ENCODE results near the gene FGB.

Gene FGB

DNA sequence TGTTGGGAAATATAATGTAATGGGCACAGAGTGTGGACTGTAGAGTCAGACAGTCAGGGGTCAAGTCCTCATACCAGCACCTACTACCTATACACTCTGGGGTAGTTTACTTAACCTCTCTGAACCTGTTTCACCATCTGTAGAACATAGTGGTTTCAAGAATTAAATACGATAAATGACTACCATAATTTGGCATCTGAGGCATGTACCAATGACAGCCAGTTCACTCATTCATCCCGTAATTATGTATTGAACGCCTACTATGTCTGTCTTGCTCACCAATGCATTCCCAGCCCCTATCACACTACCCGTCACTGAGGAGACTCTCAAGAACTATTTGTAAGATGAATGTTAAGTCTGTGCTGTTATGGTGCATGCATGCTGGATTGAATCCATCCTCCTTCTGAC is 2.0 kb upstream of the FGB start:
- H3K4me3 ChIP-seq (ENCODE audit: low read length): no peak overlapping the region
- H3K9me2 ChIP-seq (replicated peaks; ENCODE audit: insufficient read depth, low read length): no peaks in the 10 kb centered on the region
- H3K79me2 ChIP-seq (ENCODE audit: low read length): no peaks in the 10 kb centered on the region
- H3K9me3 ChIP-seq (replicated peaks; ENCODE audit: insufficient read depth, low read length): no peaks in the 10 kb centered on the region
- TF ChIP-seq EZH2 (optimal IDR thresholded peaks at IDR 0.05; ENCODE audit: low read depth, low read length) (no peak), EZH2phosphoT487 (IDR thresholded peaks at IDR 0.05; ENCODE audit: low read length) (no peak)
- TF ChIP-seq, protein P1, sequence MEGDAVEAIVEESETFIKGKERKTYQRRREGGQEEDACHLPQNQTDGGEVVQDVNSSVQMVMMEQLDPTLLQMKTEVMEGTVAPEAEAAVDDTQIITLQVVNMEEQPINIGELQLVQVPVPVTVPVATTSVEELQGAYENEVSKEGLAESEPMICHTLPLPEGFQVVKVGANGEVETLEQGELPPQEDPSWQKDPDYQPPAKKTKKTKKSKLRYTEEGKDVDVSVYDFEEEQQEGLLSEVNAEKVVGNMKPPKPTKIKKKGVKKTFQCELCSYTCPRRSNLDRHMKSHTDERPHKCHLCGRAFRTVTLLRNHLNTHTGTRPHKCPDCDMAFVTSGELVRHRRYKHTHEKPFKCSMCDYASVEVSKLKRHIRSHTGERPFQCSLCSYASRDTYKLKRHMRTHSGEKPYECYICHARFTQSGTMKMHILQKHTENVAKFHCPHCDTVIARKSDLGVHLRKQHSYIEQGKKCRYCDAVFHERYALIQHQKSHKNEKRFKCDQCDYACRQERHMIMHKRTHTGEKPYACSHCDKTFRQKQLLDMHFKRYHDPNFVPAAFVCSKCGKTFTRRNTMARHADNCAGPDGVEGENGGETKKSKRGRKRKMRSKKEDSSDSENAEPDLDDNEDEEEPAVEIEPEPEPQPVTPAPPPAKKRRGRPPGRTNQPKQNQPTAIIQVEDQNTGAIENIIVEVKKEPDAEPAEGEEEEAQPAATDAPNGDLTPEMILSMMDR (IDR thresholded peaks at IDR 0.05; ENCODE audit: low read length): no peak
- H3K4me2 ChIP-seq (ENCODE audit: low read depth, low read length): no peak overlapping the region
- no peak overlapping the region for H2AFZ ChIP-seq (ENCODE audit: low read length)
- H3K4me1 ChIP-seq (ENCODE audit: low read length): no peaks in the 10 kb centered on the region
- no peaks in the 10 kb centered on the region for H3K27me3 ChIP-seq (replicated peaks; ENCODE audit: insufficient read depth, low read length)
- H3K36me3 ChIP-seq (replicated peaks; ENCODE audit: insufficient read depth, low read length): no peaks in the 10 kb centered on the region
- no peak overlapping the region for H3K27ac ChIP-seq (ENCODE audit: low read length)
- no peaks in the 10 kb centered on the region for H4K20me1 ChIP-seq (ENCODE audit: insufficient read depth, low read length)
- H3F3A ChIP-seq (ENCODE audit: insufficient read depth, low read length): no peaks in the 10 kb centered on the region
- no peak overlapping the region for H3K9ac ChIP-seq (ENCODE audit: low read length)
- no peak for DNase-seq

DNA sequence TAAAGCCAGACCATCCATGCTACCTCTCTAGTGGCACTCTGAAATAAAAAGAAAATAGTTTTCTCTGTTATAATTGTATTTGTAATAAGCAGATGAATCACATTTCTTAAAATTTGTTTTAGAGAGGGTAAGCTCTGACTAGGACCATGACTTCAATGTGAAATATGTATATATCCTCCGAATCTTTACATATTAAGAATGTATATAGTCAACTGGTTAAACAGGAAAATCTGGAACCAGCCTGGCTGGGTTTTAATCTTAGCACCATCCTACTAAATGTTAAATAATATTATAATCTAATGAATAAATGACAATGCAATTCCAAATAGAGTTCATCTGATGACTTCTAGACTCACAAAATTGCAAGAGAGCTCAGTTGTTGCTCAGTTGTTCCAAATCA is 1.5 kb downstream of the FGB start:
- H3K4me1 ChIP-seq (ENCODE audit: low read length): no peaks in the 10 kb centered on the region
- no peaks in the 10 kb centered on the region for H4K20me1 ChIP-seq (ENCODE audit: insufficient read depth, low read length)
- no peak overlapping the region for H2AFZ ChIP-seq (ENCODE audit: low read length)
- H3K4me2 ChIP-seq (ENCODE audit: low read depth, low read length): no peak overlapping the region
- DNase-seq: no peak
- H3K9me3 ChIP-seq (replicated peaks; ENCODE audit: insufficient read depth, low read length): no peaks in the 10 kb centered on the region
- no peak overlapping the region for H3K27ac ChIP-seq (ENCODE audit: low read length)
- TF ChIP-seq EZH2 (optimal IDR thresholded peaks at IDR 0.05; ENCODE audit: low read depth, low read length) (no peak), EZH2phosphoT487 (IDR thresholded peaks at IDR 0.05; ENCODE audit: low read length) (no peak)
- TF ChIP-seq, protein P1 (IDR thresholded peaks at IDR 0.05; ENCODE audit: low read length): no peak
- no peak overlapping the region for H3K9ac ChIP-seq (ENCODE audit: low read length)
- H3K9me2 ChIP-seq (replicated peaks; ENCODE audit: insufficient read depth, low read length): no peaks in the 10 kb centered on the region
- H3F3A ChIP-seq (ENCODE audit: insufficient read depth, low read length): no peaks in the 10 kb centered on the region
- H3K27me3 ChIP-seq (replicated peaks; ENCODE audit: insufficient read depth, low read length): no peaks in the 10 kb centered on the region
- no peak overlapping the region for H3K4me3 ChIP-seq (ENCODE audit: low read length)
- H3K79me2 ChIP-seq (ENCODE audit: low read length): no peaks in the 10 kb centered on the region
- no peaks in the 10 kb centered on the region for H3K36me3 ChIP-seq (replicated peaks; ENCODE audit: insufficient read depth, low read length)

DNA sequence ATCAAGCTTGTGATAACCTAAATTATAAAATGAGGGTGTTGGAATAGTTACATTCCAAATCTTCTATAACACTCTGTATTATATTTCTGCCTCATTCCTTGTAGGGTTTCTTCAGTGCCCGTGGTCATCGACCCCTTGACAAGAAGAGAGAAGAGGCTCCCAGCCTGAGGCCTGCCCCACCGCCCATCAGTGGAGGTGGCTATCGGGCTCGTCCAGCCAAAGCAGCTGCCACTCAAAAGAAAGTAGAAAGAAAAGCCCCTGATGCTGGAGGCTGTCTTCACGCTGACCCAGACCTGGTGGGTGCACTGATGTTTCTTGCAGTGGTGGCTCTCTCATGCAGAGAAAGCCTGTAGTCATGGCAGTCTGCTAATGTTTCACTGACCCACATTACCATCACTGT is 2.9 kb downstream of the FGB start:
- TF ChIP-seq EZH2 (optimal IDR thresholded peaks at IDR 0.05; ENCODE audit: low read depth, low read length) (no peak), EZH2phosphoT487 (IDR thresholded peaks at IDR 0.05; ENCODE audit: low read length) (no peak)
- TF ChIP-seq, protein P1 (IDR thresholded peaks at IDR 0.05; ENCODE audit: low read length): no peak
- Histone ChIP-seq H3K36me3 (replicated peaks; ENCODE audit: insufficient read depth, low read length) (no peaks in the 10 kb centered on the region), H2AFZ (ENCODE audit: low read length) (no peak overlapping the region), H3K4me3 (ENCODE audit: low read length) (no peak overlapping the region), H3K9ac (ENCODE audit: low read length) (no peak overlapping the region), H3K9me2 (replicated peaks; ENCODE audit: insufficient read depth, low read length) (no peaks in the 10 kb centered on the region), H4K20me1 (ENCODE audit: insufficient read depth, low read length) (no peaks in the 10 kb centered on the region), H3K4me2 (ENCODE audit: low read depth, low read length) (no peak overlapping the region), H3K4me1 (ENCODE audit: low read length) (no peaks in the 10 kb centered on the region), H3F3A (ENCODE audit: insufficient read depth, low read length) (no peaks in the 10 kb centered on the region), H3K9me3 (replicated peaks; ENCODE audit: insufficient read depth, low read length) (no peaks in the 10 kb centered on the region), H3K27ac (ENCODE audit: low read length) (no peak overlapping the region), H3K79me2 (ENCODE audit: low read length) (no peaks in the 10 kb centered on the region), H3K27me3 (replicated peaks; ENCODE audit: insufficient read depth, low read length) (no peaks in the 10 kb centered on the region)
- no peak for DNase-seq

Measured in MM.1S (cell line).